A549 (cell line): ENCODE measurements around the gene TSNAX. TPM values are rescaled to one million over a fixed set of nuclear protein-coding genes. Genes with fewer than 3 reads are reported as not detected.

Experiments used
- ATAC-seq, 2 experiments: fragments of 200-7000 bp in 1 of 2; fragments of >200 bp in 1 of 2; cut with Nextera tagmentation in 1 of 2; cut with Tn5 transposase in 1 of 2; 3 replicates each; pipeline versions ENCODE4 v1.8.0 to v1.9.1; 2018 to 2020; ENCODE audit warnings: mild to moderate bottlenecking in 1 of 2, moderate library complexity in 1 of 2
- CTCF ChIA-PET: fragments of 300-600 bp; sonication (Branson Sonifier 250); formaldehyde crosslinking; extraction: SDS; loops from one replicate; lab custom pipeline; 2021; ENCODE audit warnings: antibody characterized with exemption, inconsistent platforms; lab: Yijun Ruan, JAX
- POLR2A ChIA-PET: fragments of 350-600 bp; formaldehyde crosslinking; extraction: SDS; loops from one replicate; lab custom pipeline; 2021; ENCODE audit warnings: antibody characterized with exemption, inconsistent platforms; lab: Yijun Ruan, JAX
- DNase-seq, 2 experiments: peaks; one replicate each; pipeline versions ENCODE4 v3.0.0 to v3.0.0-alpha.2; 2011 to 2016; ENCODE audit warnings: low read depth in 1 of 2, low spot score in 1 of 2
- FAIRE-seq: peaks from 2 replicates; lab custom pipeline; 2011; peaks lifted over from hg19 to GRCh38; lab: Jason Lieb, UNC
- H3K27ac ChIP-seq, 2 experiments: fragments of >200 bp; sonication (Bioruptor Twin); formaldehyde crosslinking; 3 replicates each; pipeline ENCODE4 v1.5.1; 2016 to 2017
- H3K4me1 ChIP-seq: fragments of >200 bp; sonication (Bioruptor Twin); formaldehyde crosslinking; 3 replicates; pipeline ENCODE4 v1.6.1; 2016
- H3K4me2 ChIP-seq: fragments of >200 bp; sonication (Bioruptor Twin); formaldehyde crosslinking; 3 replicates; pipeline ENCODE4 v1.6.1; 2016
- H3K4me3 ChIP-seq: fragments of >200 bp; sonication (Bioruptor Twin); formaldehyde crosslinking; 3 replicates; pipeline ENCODE4 v1.5.1; 2016
- H3K9me3 ChIP-seq: fragments of >200 bp; sonication (Bioruptor Twin); formaldehyde crosslinking; 3 replicates; pipeline ENCODE4 v1.6.1; 2016
- BHLHE40 ChIP-seq: IDR thresholded peaks from 2 replicates; pipeline ENCODE4 v1.6.1; 2012; ENCODE audit warnings: low read depth, low read length, inconsistent platforms
- CEBPB ChIP-seq, 2 experiments: fragments of >200 bp in 1 of 2; sonication (Bioruptor Twin) in 1 of 2; formaldehyde crosslinking in 1 of 2; IDR thresholded peaks; 2 replicates each; pipeline ENCODE4 v1.6.1; 2012 to 2016
- FOXS1 ChIP-seq: fragments of 250-450 bp; sonication (Bioruptor Pico); IDR thresholded peaks from 2 replicates; pipeline ENCODE4 v1.5.0; 2020; ENCODE audit warnings: mild to moderate bottlenecking, moderate library complexity
- HEYL ChIP-seq: fragments of 250-450 bp; sonication (Bioruptor Pico); IDR thresholded peaks from 2 replicates; pipeline ENCODE4 v1.8.0; 2021; ENCODE audit warnings: mild to moderate bottlenecking, moderate library complexity
- HOXB13 ChIP-seq: fragments of 250-450 bp; sonication (Bioruptor Pico); IDR thresholded peaks from 2 replicates; pipeline ENCODE4 v1.5.0; 2020; ENCODE audit warnings: low read depth, mild to moderate bottlenecking, moderate library complexity
- HOXB5 ChIP-seq: fragments of 250-450 bp; sonication (Bioruptor Pico); IDR thresholded peaks from 2 replicates; pipeline ENCODE4 v1.5.0; 2020; ENCODE audit warnings: mild to moderate bottlenecking, moderate library complexity
- JUNB ChIP-seq: fragments of >200 bp; sonication (Bioruptor Twin); formaldehyde crosslinking; IDR thresholded peaks from 2 replicates; pipeline ENCODE4 v1.6.1; 2016
- KDM5A ChIP-seq: fragments of 200-600 bp; sonication (generic); IDR thresholded peaks from 2 replicates; pipeline ENCODE4 v1.6.1; 2016; ENCODE audit warnings: antibody characterized with exemption, mild to moderate bottlenecking
- MAZ ChIP-seq: fragments of 150-350 bp; IDR thresholded peaks from 2 replicates; pipeline ENCODE4 v1.6.1; 2014; ENCODE audit warnings: antibody characterized with exemption, low read depth, low read length, borderline replicate concordance
- MYC ChIP-seq: IDR thresholded peaks from 2 replicates; pipeline ENCODE4 v1.6.1; 2012; ENCODE audit warnings: mild to moderate bottlenecking, inconsistent platforms, low read length, improper control_type of control experiment, borderline replicate concordance
- NFE2L2 ChIP-seq: fragments of 150-350 bp; conservative IDR thresholded peaks from 2 replicates; pipeline ENCODE4 v1.6.1; 2014; ENCODE audit warnings: low read length
- NPAS2 ChIP-seq: fragments of 250-450 bp; sonication (Bioruptor Pico); IDR thresholded peaks from 2 replicates; pipeline ENCODE4 v1.8.0; 2022; ENCODE audit warnings: mild to moderate bottlenecking, moderate library complexity, borderline replicate concordance
- POLR2AphosphoS2 ChIP-seq: conservative IDR thresholded peaks from 2 replicates; pipeline ENCODE4 v1.6.1; 2012; ENCODE audit warnings: low read length, improper control_type of control experiment, inconsistent platforms
- TP53 ChIP-seq: fragments of 250-450 bp; sonication (Bioruptor Pico); IDR thresholded peaks from 2 replicates; pipeline ENCODE4 v1.5.0; 2021; ENCODE audit warnings: mild to moderate bottlenecking, moderate library complexity
- ZC3H11A ChIP-seq: fragments of 450-650 bp; IDR thresholded peaks from 2 replicates; pipeline ENCODE4 v1.6.1; 2014; ENCODE audit warnings: antibody characterized with exemption, mild to moderate bottlenecking
- ZNF302 ChIP-seq: fragments of 250-450 bp; sonication (Bioruptor Pico); IDR thresholded peaks from 2 replicates; pipeline ENCODE4 v1.9.0; 2021; ENCODE audit warnings: inconsistent platforms, mild to moderate bottlenecking, moderate library complexity
- WGBS: methylation state at CpG from one replicate; pipeline ENCODE4 v1.1.6; 2017; ENCODE audit errors: missing lambda C conversion rate; 5-methylcytosine and 5-hydroxymethylcytosine counted together
- polyA plus RNA-seq, 4 experiments: library from polyadenylated mRNA; depleted of rRNA in 3 of 4; stranded (reverse); fragments of >200 nt; fragmentation: RNase III in 1 of 4; extraction: RNeasy Plus Mini Kit Qiagen cat#74134 plus additional on column Dnase treatment in 1 of 4; gene quantifications; 2 replicates in 3 of 4; 3 replicates in 1 of 4; pipeline ENCODE4 v1.2.3, GENCODE V29; 2011 to 2017
- TF ChIP-seq, protein P1 (sequence below): fragments of 250-450 bp; sonication (Bioruptor Pico); IDR thresholded peaks from 2 replicates; pipeline ENCODE4 v1.5.0; 2021; ENCODE audit warnings: mild to moderate bottlenecking, moderate library complexity, borderline replicate concordance
- TF ChIP-seq, protein P2 (sequence below): fragments of >200 bp; sonication (Bioruptor Twin); formaldehyde crosslinking; IDR thresholded peaks from 3 replicates; pipeline ENCODE4 v1.5.1; 2016
- TF ChIP-seq, protein P3 (sequence below): fragments of 450-650 bp; IDR thresholded peaks from 2 replicates; pipeline ENCODE4 v1.6.1; 2014; ENCODE audit warnings: antibody characterized with exemption

Gene TSNAX
- polyA plus RNA-seq, 2 of the 4 experiments (the other 2 are of a cell fraction), result 48.5 to 58.3 TPM

DNA sequence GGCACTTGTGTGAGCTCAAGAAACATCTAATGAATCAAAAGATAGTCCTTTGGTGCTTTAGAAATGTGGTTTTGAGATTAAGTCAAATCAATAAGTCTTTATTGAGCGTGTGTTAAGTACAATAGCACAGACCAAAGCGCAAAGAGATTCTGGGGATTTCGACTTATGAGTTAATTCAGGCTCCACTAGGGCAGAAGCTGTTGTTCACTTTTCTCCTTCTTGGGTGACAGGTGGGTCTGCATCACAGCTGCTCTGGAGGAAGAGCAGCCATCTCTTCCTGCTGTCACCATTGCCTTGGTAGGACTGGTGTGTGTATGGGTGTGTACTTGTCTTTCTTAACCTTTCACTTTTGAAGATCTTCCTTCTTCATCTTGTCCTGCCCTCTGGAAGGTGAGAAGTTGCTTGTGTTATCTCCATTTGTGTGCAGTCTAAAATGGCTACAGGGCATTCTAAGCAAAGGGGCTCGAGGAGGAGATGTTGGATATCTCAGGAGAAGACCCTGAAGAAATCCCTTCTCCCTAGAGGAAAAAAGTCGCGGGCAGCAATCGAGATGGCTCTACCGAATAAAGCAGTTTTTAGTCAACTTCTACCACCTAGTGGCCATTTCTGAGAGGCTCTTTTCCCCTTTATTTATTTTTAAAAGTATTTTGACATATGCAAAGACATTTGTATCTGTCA is 75.3 kb downstream of the TSNAX start (continued):
- TF ChIP-seq, protein P1, sequence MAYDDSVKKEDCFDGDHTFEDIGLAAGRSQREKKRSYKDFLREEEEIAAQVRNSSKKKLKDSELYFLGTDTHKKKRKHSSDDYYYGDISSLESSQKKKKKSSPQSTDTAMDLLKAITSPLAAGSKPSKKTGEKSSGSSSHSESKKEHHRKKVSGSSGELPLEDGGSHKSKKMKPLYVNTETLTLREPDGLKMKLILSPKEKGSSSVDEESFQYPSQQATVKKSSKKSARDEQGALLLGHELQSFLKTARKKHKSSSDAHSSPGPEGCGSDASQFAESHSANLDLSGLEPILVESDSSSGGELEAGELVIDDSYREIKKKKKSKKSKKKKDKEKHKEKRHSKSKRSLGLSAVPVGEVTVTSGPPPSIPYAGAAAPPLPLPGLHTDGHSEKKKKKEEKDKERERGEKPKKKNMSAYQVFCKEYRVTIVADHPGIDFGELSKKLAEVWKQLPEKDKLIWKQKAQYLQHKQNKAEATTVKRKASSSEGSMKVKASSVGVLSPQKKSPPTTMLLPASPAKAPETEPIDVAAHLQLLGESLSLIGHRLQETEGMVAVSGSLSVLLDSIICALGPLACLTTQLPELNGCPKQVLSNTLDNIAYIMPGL, result no peak
- TF ChIP-seq, protein P2, sequence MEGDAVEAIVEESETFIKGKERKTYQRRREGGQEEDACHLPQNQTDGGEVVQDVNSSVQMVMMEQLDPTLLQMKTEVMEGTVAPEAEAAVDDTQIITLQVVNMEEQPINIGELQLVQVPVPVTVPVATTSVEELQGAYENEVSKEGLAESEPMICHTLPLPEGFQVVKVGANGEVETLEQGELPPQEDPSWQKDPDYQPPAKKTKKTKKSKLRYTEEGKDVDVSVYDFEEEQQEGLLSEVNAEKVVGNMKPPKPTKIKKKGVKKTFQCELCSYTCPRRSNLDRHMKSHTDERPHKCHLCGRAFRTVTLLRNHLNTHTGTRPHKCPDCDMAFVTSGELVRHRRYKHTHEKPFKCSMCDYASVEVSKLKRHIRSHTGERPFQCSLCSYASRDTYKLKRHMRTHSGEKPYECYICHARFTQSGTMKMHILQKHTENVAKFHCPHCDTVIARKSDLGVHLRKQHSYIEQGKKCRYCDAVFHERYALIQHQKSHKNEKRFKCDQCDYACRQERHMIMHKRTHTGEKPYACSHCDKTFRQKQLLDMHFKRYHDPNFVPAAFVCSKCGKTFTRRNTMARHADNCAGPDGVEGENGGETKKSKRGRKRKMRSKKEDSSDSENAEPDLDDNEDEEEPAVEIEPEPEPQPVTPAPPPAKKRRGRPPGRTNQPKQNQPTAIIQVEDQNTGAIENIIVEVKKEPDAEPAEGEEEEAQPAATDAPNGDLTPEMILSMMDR, result peak; percentile 92
- TF ChIP-seq TP53 (CRISPR knock-in tag) (no peak), BHLHE40 (no peak), MAZ (no peak)

DNA sequence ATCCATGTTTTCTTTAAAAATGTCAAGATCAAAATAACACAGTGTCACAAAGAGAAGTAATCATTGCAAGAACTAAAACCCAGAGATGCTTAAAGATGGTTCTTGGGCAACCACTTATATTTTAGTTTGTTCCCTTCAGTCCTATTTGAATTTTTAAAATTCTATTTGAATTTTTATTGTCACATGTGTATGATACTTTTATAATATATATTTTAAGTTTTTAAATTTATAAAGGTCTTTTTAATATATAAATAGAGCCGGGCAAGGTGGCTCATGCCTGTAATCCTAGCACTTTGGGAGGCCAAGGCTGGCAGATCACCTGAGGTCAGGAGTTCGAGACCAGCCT is 75.8 kb downstream of the TSNAX start:
- ATAC-seq (no peak), FAIRE-seq (no peak), DNase-seq (no peak)
- no peak overlapping the region for H3K27ac ChIP-seq
- ChIA-PET CTCF (interaction anchor here (0.7 to 3.0 kb wide), 3 partner anchors 13 to 1146 kb away, joined by 3 to 10 read pairs (median 3); no protein-coding TSS in a partner anchor), POLR2A (no interaction called here)
- 46% methylated on average over 2 of the region's 2 CpGs for WGBS
- TF ChIP-seq MYC (no peak), ZC3H11A (no peak), POLR2AphosphoS2 (no peak), NPAS2 (CRISPR knock-in tag) (no peak), MAZ (no peak), NFE2L2 (no peak), CEBPB (IDR thresholded peaks at IDR 0.05) (no peak), HOXB13 (CRISPR knock-in tag) (no peak), JUNB (no peak), HEYL (CRISPR knock-in tag) (no peak), ZNF302 (CRISPR knock-in tag) (no peak), HOXB5 (CRISPR knock-in tag) (no peak), FOXS1 (CRISPR knock-in tag) (no peak), KDM5A (no peak)
- TF ChIP-seq, protein P2, result no peak
- TF ChIP-seq, protein P3, sequence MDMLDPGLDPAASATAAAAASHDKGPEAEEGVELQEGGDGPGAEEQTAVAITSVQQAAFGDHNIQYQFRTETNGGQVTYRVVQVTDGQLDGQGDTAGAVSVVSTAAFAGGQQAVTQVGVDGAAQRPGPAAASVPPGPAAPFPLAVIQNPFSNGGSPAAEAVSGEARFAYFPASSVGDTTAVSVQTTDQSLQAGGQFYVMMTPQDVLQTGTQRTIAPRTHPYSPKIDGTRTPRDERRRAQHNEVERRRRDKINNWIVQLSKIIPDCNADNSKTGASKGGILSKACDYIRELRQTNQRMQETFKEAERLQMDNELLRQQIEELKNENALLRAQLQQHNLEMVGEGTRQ, result no peak
- H3K4me2 ChIP-seq, result peak overlapping the region; percentile 90
- H3K4me1 ChIP-seq, result 0 out of 3 replicates have a peak, but pooled peaks cover 4% of the 10 kb centered on the region
- H3K4me3 ChIP-seq, result peak overlapping the region; percentile 48; the same call in 1 of the 3 replicates
- H3K9me3 ChIP-seq, result peaks cover 9% of the 10 kb centered on the region
